SIG-M5 (cell line): ENCODE measurements around the gene DAD1.
A peak's percentile ranks its signal among the peaks of the same experiment; 100 is the strongest.
"Not testable (repeated sequence)": the region's sequence is repeated elsewhere in the genome, so short reads cannot be mapped to it uniquely, and the experiment has no call there.

ENCODE experiments used
- DNase-seq: peaks from one replicate; lab custom pipeline; 2025; lab: John Stamatoyannopoulos, UW

Gene DAD1

DNA sequence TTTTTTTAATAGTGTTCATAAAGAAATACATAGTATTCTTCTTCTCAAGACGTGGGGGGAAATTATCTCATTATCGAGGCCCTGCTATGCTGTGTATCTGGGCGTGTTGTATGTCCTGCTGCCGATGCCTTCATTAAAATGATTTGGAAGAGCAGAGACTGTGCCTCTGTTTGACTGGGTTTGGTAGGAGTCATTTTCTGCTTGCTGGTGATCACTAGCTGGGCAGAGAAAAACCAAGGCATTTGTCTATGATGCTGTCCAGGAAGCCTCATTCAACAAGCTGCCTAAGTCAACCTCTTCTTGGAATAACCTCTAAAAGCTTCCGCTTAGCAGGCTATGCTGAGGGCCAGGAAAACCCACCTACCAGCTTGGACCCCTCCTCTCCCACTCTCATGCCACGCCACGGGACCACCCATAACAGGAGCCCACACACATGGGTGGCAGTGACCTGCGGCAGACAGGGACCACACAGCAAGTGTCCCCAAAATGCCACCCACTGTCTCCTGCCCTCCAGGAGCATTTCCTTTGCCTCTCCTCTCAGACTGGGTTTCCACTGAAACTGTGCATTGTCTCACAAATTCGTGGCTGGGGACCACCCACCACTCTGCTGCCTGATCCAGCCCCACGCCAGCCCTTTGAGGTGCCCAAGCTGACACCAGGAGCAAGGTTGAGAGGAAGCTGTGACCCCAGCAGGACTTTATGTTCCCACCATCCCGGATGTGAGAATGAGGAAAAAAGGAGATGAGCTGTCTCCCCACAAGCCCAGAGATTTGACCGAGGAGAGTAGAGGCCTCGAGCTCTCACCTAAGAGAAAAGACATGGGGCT is 36.8 kb downstream of the DAD1 start:
- DNase-seq, result no peak

DNA sequence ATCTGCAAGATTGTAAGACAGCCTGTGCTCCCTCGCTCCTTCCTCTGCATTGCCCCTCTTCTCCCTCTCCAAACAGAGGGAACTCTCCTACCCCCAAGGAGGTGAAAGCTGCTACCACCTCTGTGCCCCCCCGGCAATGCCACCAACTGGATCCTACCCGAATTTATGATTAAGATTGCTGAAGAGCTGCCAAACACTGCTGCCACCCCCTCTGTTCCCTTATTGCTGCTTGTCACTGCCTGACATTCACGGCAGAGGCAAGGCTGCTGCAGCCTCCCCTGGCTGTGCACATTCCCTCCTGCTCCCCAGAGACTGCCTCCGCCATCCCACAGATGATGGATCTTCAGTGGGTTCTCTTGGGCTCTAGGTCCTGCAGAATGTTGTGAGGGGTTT is 37.4 kb downstream of the DAD1 start:
- no peak for DNase-seq

DNA sequence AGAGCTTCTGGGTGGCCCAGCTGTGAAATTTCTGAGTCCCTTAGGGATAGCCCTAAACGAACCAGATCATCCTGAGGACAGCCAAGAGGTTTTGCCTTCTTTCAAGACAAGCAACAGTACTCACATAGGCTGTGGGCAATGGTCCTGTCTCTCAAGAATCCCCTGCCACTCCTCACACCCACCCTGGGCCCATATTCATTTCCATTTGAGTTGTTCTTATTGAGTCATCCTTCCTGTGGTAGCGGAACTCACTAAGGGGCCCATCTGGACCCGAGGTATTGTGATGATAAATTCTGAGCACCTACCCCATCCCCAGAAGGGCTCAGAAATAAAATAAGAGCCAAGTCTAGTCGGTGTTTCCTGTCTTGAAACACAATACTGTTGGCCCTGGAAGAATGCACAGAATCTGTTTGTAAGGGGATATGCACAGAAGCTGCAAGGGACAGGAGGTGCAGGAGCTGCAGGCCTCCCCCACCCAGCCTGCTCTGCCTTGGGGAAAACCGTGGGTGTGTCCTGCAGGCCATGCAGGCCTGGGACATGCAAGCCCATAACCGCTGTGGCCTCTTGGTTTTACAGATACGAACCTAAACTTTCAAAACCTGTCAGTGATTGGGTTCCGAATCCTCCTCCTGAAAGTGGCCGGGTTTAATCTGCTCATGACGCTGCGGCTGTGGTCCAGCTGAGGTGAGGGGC is 38.9 kb downstream of the DAD1 start:
- peak; percentile 43 for DNase-seq

DNA sequence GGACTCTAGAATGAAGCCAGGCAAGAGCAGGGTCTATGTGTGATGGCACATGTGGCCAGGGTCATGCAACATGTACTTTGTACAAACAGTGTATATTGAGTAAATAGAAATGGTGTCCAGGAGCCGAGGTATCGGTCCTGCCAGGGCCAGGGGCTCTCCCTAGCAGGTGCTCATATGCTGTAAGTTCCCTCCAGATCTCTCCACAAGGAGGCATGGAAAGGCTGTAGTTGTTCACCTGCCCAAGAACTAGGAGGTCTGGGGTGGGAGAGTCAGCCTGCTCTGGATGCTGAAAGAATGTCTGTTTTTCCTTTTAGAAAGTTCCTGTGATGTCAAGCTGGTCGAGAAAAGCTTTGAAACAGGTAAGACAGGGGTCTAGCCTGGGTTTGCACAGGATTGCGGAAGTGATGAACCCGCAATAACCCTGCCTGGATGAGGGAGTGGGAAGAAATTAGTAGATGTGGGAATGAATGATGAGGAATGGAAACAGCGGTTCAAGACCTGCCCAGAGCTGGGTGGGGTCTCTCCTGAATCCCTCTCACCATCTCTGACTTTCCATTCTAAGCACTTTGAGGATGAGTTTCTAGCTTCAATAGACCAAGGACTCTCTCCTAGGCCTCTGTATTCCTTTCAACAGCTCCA is 39.6 kb downstream of the DAD1 start:
- DNase-seq, result no peak

- DNase-seq, result no peak
Observed at GRCh38 chr14:22547948-22548750, 40.9 kb downstream of the DAD1 start.

- no peak for DNase-seq
Observed at GRCh38 chr14:22547313-22547947, 41.6 kb downstream of the DAD1 start.

GRCh38 chr14:22546722-22547071 is 42.3 kb downstream of the DAD1 start:
- DNase-seq, result no peak

GRCh38 chr14:22545842-22546721 is 42.9 kb downstream of the DAD1 start:
- no peak for DNase-seq

- no peak for DNase-seq
Observed at GRCh38 chr14:22544881-22545420, 44.1 kb downstream of the DAD1 start.

- no peak for DNase-seq
Observed at GRCh38 chr14:22544406-22544805, 44.6 kb downstream of the DAD1 start.

GRCh38 chr14:22543570-22544357 is 45.3 kb downstream of the DAD1 start:
- DNase-seq, result not testable (repeated sequence)

GRCh38 chr14:22542360-22542759 is 46.7 kb downstream of the DAD1 start:
- no peak for DNase-seq

GRCh38 chr14:22541721-22542120 is 47.3 kb downstream of the DAD1 start:
- DNase-seq, result no peak

DNA sequence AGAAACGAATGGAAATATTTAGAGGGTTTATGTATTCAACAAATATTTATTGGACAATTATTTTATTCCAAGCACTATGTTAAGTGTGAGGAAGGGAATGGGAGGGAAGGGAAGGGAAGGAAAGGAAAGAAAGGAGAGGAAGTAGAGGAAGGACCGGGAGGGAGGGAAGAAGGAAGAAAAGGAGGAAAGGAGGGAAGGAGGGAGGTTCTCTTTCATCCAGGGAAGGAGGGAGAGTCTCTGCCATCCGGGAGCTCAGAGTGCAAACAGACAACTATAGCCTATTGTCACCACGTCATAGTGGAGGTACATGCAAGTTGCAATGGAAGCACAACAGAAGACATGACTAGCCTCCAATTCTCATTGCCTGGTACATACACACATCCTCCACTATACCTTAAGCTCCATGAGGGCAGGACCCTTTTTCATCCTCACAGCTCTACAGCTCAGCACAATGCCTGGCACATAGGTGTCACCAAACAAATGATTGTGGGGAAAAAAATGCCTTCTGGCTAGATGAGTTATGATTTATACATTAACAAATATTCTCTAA is 48.1 kb downstream of the DAD1 start:
- DNase-seq, result no peak

GRCh38 chr14:22540293-22540692 is 48.7 kb downstream of the DAD1 start:
- no peak for DNase-seq

GRCh38 chr14:22539831-22540230 is 49.2 kb downstream of the DAD1 start:
- no peak for DNase-seq

- peak; percentile 36 for DNase-seq
Observed at GRCh38 chr14:22538671-22539228, 50.3 kb downstream of the DAD1 start.

DNA sequence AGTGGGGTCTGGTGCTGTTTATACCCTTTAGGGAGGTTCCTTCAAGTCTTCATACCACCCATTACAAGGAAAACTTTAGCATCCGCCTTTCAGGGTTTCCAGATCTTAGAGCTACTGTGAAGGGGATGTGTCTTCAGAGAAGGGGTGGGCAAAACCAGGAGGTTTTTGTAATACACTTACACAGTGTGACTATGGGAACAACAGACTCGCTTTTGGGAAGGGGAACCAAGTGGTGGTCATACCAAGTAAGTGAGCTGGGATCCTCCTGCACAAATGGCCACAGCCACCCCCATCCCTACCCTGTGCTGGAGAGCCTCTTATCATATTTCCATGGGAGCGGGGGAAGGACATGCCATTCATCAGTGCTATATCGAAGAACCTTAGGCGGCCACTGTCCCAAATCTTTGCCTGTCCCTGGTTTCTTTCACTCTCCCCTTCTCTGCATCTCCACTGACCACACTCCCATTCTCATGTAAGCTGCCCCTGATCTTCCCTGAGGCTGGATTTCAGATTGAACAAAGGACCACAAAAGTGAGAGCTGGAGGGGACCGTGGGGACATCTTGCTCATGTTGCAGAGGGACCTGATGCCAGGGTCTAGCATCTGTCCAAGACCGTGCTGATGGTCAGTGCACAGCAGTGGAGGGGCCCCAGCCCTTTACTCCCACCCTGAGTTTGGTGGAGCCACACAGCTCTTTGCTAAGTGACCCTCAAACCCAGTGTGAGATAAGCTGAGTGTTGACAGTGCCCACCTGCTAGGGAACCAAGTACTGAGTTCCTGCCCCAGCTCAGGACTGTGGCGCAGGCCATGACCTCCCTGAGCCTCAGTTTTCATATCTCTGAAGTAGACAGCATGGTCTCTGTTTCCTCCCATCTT is 51.4 kb downstream of the DAD1 start:
- DNase-seq, result no peak
